ENCODE results near the gene UVRAG.

UVRAG gene

DNA sequence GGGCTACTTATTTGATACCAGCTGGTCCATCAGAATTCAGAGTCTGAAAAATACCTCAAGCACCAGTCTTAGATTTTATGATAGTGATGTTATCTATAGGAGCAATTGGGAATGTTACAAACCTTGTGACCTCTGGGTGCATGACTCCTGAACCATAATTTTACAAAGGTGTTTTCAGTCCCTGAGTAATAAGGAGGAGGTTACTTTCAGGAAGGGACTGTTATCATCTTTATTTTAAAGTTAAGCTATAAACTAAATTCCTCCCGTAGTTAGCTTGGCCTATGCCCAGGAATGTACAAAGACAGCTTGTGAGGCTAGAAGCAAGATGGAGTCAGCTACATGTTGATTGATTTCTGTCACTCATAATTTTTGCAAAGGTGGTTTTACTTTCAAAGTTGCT is 101.9 kb downstream of the UVRAG start:
- no peak overlapping the region for H3K4me3 ChIP-seq (ENCODE audit: control insufficient read depth, low read depth, low read length)
- TF ChIP-seq, protein P1, sequence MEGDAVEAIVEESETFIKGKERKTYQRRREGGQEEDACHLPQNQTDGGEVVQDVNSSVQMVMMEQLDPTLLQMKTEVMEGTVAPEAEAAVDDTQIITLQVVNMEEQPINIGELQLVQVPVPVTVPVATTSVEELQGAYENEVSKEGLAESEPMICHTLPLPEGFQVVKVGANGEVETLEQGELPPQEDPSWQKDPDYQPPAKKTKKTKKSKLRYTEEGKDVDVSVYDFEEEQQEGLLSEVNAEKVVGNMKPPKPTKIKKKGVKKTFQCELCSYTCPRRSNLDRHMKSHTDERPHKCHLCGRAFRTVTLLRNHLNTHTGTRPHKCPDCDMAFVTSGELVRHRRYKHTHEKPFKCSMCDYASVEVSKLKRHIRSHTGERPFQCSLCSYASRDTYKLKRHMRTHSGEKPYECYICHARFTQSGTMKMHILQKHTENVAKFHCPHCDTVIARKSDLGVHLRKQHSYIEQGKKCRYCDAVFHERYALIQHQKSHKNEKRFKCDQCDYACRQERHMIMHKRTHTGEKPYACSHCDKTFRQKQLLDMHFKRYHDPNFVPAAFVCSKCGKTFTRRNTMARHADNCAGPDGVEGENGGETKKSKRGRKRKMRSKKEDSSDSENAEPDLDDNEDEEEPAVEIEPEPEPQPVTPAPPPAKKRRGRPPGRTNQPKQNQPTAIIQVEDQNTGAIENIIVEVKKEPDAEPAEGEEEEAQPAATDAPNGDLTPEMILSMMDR (IDR thresholded peaks at IDR 0.05; ENCODE audit: control insufficient read depth, insufficient read depth, low read depth, low read length, missing control alignments): no peak
- DNase-seq (ENCODE audit: low read depth): no peak

DNA sequence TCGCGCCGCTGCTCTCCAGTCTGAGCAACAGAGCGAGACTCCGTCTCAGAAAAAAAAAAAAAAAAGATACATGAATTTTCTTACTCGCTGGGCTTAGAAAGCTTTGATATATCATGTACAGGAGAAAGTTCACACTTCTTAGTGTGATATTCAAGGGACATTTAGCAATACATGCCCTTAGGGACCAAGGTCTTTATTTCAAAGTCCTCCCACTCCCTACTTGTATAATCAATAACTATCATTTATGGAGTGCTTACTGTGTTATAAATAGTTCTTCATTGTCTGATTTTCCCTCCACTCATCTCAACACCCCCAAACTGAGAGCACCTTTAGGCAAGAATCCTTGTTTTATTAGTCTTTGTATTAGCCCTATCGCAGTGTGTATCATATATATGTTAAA is 103.3 kb downstream of the UVRAG start:
- no peak overlapping the region for H3K4me3 ChIP-seq (ENCODE audit: control insufficient read depth, low read depth, low read length)
- no peak for DNase-seq (ENCODE audit: low read depth)
- TF ChIP-seq, protein P1 (IDR thresholded peaks at IDR 0.05; ENCODE audit: control insufficient read depth, insufficient read depth, low read depth, low read length, missing control alignments): no peak

DNA sequence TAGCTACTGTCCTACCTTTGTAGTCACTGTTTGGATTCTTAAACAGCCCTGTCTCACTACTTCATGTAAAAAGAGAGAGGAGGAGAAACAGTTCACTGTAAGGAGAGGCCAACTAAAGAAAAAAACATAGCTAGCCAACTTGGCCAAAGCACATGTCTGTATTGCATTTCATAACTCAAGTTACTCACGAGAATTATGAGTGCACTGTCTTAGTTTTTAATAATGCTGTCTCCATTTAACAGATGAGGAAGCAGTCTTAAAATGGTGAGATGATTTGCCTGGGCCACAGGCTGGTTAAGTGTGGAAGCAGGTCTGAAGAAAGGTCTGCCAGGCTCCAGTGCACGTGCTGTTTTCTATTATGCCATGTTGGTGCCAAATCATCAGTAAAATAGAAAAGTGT is 104.5 kb downstream of the UVRAG start:
- TF ChIP-seq, protein P1 (IDR thresholded peaks at IDR 0.05; ENCODE audit: control insufficient read depth, insufficient read depth, low read depth, low read length, missing control alignments): no peak
- no peak for DNase-seq (ENCODE audit: low read depth)

DNA sequence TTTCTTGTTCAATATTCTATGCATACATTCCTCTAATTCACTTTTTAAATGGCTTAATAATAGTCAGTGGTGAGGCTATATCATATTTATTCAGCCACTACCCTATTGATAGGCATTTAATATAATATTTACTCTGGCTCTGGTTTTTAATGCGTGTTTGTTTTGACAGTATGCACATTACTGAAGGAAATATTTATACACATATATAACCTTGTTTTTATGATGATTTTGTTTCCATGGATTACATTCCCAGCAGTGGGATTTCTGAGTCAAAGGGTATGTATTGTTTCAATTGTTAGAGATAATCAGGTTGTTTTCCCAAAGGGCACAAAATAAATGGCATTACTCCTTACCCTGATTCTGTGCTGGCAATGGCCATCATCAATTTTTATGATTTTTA is 105.8 kb downstream of the UVRAG start:
- H3K4me3 ChIP-seq (ENCODE audit: control insufficient read depth, low read depth, low read length): no peak overlapping the region
- DNase-seq (ENCODE audit: low read depth): no peak
- TF ChIP-seq, protein P1 (IDR thresholded peaks at IDR 0.05; ENCODE audit: control insufficient read depth, insufficient read depth, low read depth, low read length, missing control alignments): no peak

More for the DNA sequence above, 104.5 kb downstream of the UVRAG start:
- no peak overlapping the region for H3K4me3 ChIP-seq (ENCODE audit: control insufficient read depth, low read depth, low read length)

DNA sequence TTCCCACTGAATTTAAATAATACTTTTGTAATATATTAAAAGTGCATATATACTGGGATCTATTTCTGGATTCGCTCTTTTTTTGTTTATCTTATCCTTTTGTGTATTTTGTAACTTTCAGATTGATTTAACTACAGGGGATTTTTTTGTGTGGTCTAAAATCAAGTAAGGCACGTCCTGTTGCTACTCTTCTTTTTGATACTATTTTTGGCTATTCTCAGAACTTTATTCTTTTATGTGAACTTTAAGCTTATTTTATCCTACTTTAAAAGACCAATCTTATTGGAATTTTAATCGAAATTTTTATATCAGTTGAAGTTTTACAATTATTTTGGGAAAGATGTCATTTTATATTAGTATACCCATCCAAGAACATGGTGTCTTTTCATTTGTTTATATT is 106.8 kb downstream of the UVRAG start:
- H3K4me3 ChIP-seq (ENCODE audit: control insufficient read depth, low read depth, low read length): no peak overlapping the region
- TF ChIP-seq, protein P1 (IDR thresholded peaks at IDR 0.05; ENCODE audit: control insufficient read depth, insufficient read depth, low read depth, low read length, missing control alignments): no peak
- DNase-seq (ENCODE audit: low read depth): no peak

DNA sequence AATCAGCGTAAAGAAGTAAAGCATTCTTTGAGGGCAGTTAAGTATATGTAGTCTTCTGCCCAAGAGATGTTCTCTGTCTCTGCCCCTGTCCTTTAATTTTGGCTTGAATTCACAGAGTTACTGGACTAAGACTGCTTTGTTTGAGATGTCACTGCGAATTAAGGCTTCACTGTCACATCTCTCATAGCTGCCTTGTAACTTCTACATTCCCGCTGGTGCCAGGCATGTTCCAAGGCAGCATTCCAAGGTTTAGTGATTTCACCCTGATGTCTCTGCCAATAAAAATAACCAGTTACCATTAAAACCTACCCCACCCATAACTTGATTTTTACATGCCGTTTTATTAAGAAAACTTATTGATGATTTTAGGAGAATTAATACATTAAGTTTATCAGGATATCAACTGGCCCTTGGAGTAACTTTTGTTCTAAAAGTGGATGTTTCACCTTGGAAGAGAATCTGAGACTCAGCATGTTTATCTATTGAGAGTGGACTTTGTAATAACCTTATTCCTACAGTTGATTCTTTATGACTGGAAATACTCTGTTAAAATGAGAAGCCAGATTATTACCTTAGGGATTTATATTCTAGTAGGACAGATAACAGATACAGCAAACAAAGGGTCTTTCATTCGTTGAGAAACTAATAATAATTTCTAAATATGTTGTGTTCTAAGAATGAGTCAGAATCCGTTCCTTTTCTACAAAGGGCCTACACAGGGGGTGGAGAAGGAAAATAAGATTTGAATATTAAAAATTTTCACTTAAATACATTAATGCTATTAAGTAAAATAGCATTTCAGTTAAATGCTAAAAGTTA is 110.2 kb downstream of the UVRAG start:
- TF ChIP-seq, protein P1 (IDR thresholded peaks at IDR 0.05; ENCODE audit: control insufficient read depth, insufficient read depth, low read depth, low read length, missing control alignments): no peak
- DNase-seq (ENCODE audit: low read depth): no peak
- no peak overlapping the region for H3K4me3 ChIP-seq (ENCODE audit: control insufficient read depth, low read depth, low read length)

Measured in AG09309 (cell line).